Stimulated activated CD4-positive, alpha-beta T cell treated with anti-CD3 and anti-CD28 coated beads, Interleukin-15, amount 100 ng/mL, for 24 hours (primary cell): ENCODE results near the gene FBXW11.

Source experiments
- DNase-seq: peaks from one replicate; pipeline ENCODE4 v3.0.0-alpha.2; 2020

The FBXW11 gene

GRCh38 chr5:171837522-171837921, 168.9 kb downstream of the FBXW11 start:
- no peak for DNase-seq

GRCh38 chr5:171835066-171835465, 171.4 kb downstream of the FBXW11 start:
- no peak for DNase-seq

- DNase-seq: no peak
Measured at GRCh38 chr5:171834461-171834860, 172.0 kb downstream of the FBXW11 start.

GRCh38 chr5:171832775-171833174, 173.7 kb downstream of the FBXW11 start:
- no peak for DNase-seq

- DNase-seq: no peak
Measured at GRCh38 chr5:171830686-171831085, 175.8 kb downstream of the FBXW11 start.

- no peak for DNase-seq
Measured at GRCh38 chr5:171827162-171827561, 179.3 kb downstream of the FBXW11 start.

- no peak for DNase-seq
Measured at GRCh38 chr5:171826132-171826531, 180.3 kb downstream of the FBXW11 start.

- DNase-seq: no peak
Measured at GRCh38 chr5:171825051-171825450, 181.4 kb downstream of the FBXW11 start.

- no peak for DNase-seq
Measured at GRCh38 chr5:171823269-171823668, 183.2 kb downstream of the FBXW11 start.

GRCh38 chr5:171821286-171821685, 185.2 kb downstream of the FBXW11 start:
- no peak for DNase-seq

- DNase-seq: no peak
Measured at GRCh38 chr5:171820561-171820960, 185.9 kb downstream of the FBXW11 start.

GRCh38 chr5:171816666-171817065, 189.8 kb downstream of the FBXW11 start:
- no peak for DNase-seq

GRCh38 chr5:171813813-171814490, 192.5 kb downstream of the FBXW11 start:
- no peak for DNase-seq

- no peak for DNase-seq
Measured at GRCh38 chr5:171813270-171813669, 193.2 kb downstream of the FBXW11 start.
